Adipocyte (in vitro differentiated cells): ENCODE measurements around the gene PDE4DIP.
"Not testable (repeated sequence)": the region's sequence is repeated elsewhere in the genome, so short reads cannot be mapped to it uniquely, and the experiment has no call there.

ENCODE experiments used
- DNase-seq: peaks from one replicate; pipeline ENCODE4 v3.0.0-alpha.2; 2015; ENCODE audit warnings: low read depth
- H3K27me3 ChIP-seq: replicated peaks from 2 replicates; pipeline ENCODE4 v1.7.0; 2013; ENCODE audit warnings: mild to moderate bottlenecking, low read length, moderate library complexity; ENCODE audit not compliant: control insufficient read depth, insufficient read depth
- H3K36me3 ChIP-seq: 2 replicates; pipeline ENCODE4 v1.7.0; 2013; ENCODE audit warnings: low read length, mild to moderate bottlenecking, moderate library complexity; ENCODE audit not compliant: control insufficient read depth, insufficient read depth, severe bottlenecking
- H3K4me1 ChIP-seq: 2 replicates; pipeline ENCODE4 v1.7.0; 2013; ENCODE audit warnings: mild to moderate bottlenecking, low read length, moderate library complexity; ENCODE audit not compliant: control insufficient read depth, insufficient read depth
- H3K4me3 ChIP-seq: 2 replicates; pipeline ENCODE4 v1.7.0; 2013; ENCODE audit warnings: mild to moderate bottlenecking, low read length, moderate library complexity
- H3K9ac ChIP-seq: 2 replicates; pipeline ENCODE4 v1.7.0; 2013; ENCODE audit warnings: mild to moderate bottlenecking, low read length, moderate library complexity
- H3K9me3 ChIP-seq: 2 replicates; pipeline ENCODE4 v1.7.0; 2013; ENCODE audit warnings: mild to moderate bottlenecking, low read length, moderate library complexity; ENCODE audit not compliant: control insufficient read depth

Gene PDE4DIP

DNA sequence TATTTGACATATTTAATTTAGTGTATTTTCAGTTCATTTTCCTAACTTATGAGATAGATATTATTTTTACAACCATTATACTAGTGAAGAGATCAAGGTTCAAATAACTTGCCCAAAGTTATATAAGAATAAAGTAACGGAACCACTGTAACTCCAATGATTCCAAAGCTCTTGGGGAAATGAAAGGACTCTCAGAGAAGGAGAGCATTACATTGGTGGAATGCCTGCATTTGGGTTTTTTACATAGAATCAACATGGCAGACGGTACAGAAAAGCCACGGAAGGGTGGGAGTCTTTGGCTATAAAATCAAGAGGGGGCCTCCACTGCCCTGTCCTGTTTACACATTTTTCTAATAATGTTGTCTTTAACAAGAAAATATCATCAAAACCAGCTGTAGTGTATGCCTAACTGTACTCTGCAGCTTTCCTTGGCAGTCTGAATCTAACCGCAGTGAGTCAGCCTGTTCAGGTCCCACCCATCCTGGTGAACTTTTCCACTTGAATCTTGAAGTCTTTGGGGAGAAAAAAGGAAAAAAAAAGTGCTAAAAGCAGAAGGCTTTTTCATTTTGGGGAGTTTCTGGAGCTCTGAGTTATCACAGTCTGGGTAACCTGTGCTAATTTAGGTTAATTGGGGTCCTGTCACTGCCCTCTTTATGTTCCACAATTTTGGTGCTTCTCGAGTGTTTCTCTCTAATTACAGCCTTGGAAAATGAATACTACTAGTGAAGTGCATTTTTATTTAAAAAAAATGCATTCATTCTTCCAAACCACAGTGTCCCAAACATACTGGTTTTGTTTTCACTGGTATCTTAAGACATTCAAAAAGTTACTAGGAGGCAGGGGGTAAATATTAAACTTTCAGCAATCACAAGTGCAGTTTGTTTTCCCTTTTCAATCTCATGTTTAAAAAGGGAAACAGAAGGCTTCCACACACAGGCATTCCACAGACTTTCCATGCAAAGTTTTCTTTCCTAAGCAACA lies 30.5 kb downstream of the PDE4DIP start:
- not testable (repeated sequence) for H3K4me1 ChIP-seq, H3K9me3 ChIP-seq, DNase-seq, H3K27me3 ChIP-seq, H3K36me3 ChIP-seq, H3K9ac ChIP-seq, H3K4me3 ChIP-seq

DNA sequence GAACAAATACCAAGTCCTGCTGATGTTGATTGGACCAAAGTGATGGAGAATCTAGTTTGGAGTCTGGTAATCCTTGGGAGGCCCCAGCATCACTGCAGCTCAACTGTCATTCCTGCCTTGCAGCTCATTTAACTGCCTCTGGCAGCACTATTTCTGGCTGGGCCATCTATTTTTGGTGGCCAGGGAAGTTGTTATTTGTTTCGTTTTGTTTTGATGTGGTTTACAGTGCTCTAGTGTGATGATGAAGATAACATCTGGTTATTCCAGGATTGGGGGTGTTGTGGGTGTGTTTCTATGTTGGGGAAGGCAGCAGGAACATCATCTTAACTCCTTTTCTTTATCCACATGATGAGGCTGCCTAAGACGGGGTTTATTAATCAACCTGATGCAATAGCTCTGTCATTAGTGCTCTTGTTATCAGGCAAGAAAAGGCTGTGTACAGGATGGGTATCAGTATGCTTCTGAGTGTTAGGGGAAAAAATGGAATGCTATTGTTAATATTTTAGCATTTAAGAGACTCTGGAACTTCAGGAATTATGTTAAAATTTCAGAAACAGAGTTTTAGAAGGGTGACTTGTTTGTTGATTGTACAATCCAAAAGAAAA lies 35.7 kb downstream of the PDE4DIP start:
- H3K36me3 ChIP-seq, H3K27me3 ChIP-seq, H3K9ac ChIP-seq, H3K4me1 ChIP-seq, H3K4me3 ChIP-seq, DNase-seq, H3K9me3 ChIP-seq: not testable (repeated sequence)

DNA sequence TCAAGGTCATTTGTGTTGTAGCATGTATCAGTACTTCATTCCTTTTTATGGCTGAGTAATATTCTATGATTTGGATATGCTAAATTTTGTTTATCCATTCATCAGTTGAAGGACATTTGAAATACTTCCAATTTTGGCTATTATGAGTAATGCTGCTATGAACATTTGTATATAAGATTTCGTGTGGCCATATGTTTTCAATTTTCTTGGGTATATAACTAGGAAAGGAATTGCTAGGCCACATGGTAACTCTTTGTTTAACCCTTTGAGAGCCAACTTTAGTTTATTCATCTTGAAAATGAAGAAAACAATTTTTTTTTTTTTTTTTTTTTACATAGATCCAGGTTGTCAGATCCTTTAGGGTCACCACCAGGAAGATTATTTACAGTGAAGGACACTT lies 37.0 kb downstream of the PDE4DIP start:
- H3K27me3 ChIP-seq, H3K4me1 ChIP-seq, DNase-seq, H3K36me3 ChIP-seq, H3K9ac ChIP-seq, H3K9me3 ChIP-seq, H3K4me3 ChIP-seq: not testable (repeated sequence)

DNA sequence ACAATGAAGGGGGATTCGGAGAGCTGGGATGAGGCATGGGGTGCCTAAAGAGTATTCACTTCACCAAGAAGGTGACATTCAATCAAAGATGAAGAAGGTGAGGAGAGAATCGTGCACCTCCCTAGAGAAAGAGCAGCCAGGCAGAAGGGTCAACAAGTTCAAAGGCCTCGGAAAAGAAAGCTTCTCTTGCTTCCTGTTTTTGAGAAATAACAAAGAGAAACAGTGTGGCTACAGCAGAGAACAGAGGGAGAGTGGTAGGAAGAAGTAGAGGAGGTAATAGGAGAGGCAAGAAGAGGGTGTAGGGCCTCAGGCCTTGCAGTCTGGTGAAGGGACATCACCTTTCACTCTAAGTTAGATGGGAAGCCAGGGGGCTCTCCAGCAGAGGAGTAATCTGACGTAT lies 41.0 kb downstream of the PDE4DIP start:
- H3K27me3 ChIP-seq, H3K9me3 ChIP-seq, H3K9ac ChIP-seq, H3K4me3 ChIP-seq, DNase-seq, H3K36me3 ChIP-seq, H3K4me1 ChIP-seq: not testable (repeated sequence)

GRCh38 chr1:148886293-148886692 lies 42.1 kb downstream of the PDE4DIP start:
- H3K36me3 ChIP-seq, H3K9me3 ChIP-seq, H3K4me1 ChIP-seq, H3K9ac ChIP-seq, H3K27me3 ChIP-seq, DNase-seq, H3K4me3 ChIP-seq: not testable (repeated sequence)

DNA sequence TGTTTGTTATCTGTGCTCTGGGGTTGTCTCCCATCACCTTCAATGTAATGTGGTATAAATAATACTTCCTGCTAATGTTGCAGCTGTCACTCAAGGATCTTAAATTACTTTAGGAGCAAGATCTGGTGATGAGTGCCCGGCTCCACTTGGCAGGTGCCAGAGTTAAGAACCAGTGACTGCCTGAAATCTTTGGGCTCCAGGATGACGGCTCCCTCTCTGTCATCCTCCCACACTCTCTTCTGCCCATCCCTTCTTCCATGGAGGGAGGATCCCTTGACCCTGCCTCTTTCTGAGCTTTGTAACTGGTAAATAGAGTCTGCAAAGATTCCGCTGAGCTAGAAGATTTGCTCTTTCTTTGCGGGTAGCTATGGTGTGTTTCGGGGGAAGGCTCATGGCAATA lies 44.4 kb downstream of the PDE4DIP start:
- not testable (repeated sequence) for H3K9me3 ChIP-seq, DNase-seq, H3K4me3 ChIP-seq, H3K27me3 ChIP-seq, H3K9ac ChIP-seq, H3K4me1 ChIP-seq, H3K36me3 ChIP-seq

DNA sequence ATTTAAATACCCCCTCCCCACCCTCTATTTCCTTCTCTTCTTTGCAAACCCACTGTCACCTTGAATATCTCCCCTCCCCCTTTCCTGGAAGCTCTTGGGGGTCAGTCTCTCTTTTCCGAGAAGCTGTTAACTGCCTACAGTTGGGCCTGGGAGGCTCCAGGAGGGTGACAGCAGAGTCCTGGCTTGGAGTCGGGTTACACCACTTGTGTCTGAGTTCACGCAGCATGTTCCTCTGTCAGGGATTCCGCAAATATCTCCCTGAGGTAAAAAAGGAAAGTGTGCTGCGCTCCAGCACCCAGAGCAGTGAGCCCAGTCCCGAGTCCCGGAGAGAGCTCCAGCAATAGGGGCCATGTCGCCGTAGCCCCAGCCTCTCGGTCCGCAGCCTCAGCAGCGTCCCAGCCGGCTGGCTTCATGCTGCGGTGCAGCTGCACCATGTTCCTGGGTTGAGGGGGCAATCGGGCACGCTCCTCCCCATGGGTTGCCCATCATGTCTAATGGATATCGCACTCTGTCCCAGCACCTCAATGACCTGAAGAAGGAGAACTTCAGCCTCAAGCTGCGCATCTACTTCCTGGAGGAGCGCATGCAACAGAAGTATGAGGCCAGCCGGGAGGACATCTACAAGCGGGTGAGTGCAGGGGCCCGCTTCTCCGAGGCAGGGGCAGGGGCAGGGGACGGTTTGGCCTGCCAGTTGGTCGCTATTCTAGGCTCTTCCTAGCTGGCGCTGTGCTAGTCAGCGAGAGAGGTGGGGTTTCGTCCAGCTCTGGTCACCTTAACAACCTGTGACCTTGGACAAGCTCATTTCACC lies 45.2 kb downstream of the PDE4DIP start:
- H3K4me3 ChIP-seq, H3K27me3 ChIP-seq, H3K36me3 ChIP-seq, H3K4me1 ChIP-seq, H3K9me3 ChIP-seq, H3K9ac ChIP-seq, DNase-seq: not testable (repeated sequence)

GRCh38 chr1:148890075-148890568 lies 45.9 kb downstream of the PDE4DIP start:
- not testable (repeated sequence) for H3K36me3 ChIP-seq, H3K4me1 ChIP-seq, H3K27me3 ChIP-seq, DNase-seq, H3K9me3 ChIP-seq, H3K9ac ChIP-seq, H3K4me3 ChIP-seq

GRCh38 chr1:148894360-148895352 lies 50.4 kb downstream of the PDE4DIP start:
- DNase-seq, H3K4me1 ChIP-seq, H3K4me3 ChIP-seq, H3K36me3 ChIP-seq, H3K9ac ChIP-seq, H3K27me3 ChIP-seq, H3K9me3 ChIP-seq: not testable (repeated sequence)

- H3K36me3 ChIP-seq, H3K27me3 ChIP-seq, H3K9ac ChIP-seq, H3K4me1 ChIP-seq, DNase-seq, H3K4me3 ChIP-seq, H3K9me3 ChIP-seq: not testable (repeated sequence)
Measured at GRCh38 chr1:148900026-148900425, 55.8 kb downstream of the PDE4DIP start.
